HG02840 (cell line): ENCODE data around the gene COL6A2.
"Not testable (repeated sequence)": the region's sequence is repeated elsewhere in the genome, so short reads cannot be mapped to it uniquely, and the experiment has no call there.

Source experiments
- ATAC-seq: cut with Tn5 transposase; IDR thresholded peaks from one replicate; pipeline ENCODE4 v1.9.1; 2021; ENCODE audit warnings: mild to moderate bottlenecking, moderate library complexity, moderate number of reproducible peaks; ENCODE audit not compliant: unreplicated experiment, low FRiP score

The COL6A2 gene

DNA sequence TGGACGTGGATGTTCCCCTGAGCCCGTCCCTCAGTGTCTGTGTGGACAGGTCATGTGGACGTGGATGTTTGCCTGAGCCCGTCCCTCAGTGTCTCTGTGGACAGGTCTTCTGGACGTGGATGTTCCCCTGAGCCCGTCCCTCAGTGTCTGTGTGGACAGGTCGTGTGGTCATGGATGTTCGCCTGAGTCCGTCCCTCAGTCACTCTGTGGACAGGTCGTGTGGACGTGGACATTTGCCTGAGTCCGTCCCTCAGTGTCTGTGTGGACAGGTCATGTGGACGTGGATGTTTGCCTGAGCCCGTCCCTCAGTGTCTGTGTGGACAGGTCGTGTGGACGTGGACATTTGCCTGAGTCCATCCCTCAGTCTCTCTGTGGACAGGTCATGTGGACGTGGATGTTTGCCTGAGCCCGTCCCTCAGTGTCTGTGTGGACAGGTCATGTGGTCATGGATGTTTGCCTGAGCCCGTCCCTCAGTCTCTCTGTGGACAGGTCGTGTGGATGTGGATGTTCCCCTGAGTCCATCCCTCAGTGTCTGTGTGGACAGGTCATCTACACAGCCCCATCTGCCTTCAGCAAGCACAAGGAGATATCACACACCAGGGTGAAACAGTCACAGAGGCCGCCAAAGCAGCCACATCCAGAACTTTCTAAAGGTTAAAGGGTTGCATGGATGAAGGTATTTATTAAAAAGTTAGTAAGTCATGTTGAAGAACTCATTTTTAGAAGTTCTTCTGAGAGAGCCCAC, 38.0 kb upstream of the COL6A2 start:
- not testable (repeated sequence) for ATAC-seq

DNA sequence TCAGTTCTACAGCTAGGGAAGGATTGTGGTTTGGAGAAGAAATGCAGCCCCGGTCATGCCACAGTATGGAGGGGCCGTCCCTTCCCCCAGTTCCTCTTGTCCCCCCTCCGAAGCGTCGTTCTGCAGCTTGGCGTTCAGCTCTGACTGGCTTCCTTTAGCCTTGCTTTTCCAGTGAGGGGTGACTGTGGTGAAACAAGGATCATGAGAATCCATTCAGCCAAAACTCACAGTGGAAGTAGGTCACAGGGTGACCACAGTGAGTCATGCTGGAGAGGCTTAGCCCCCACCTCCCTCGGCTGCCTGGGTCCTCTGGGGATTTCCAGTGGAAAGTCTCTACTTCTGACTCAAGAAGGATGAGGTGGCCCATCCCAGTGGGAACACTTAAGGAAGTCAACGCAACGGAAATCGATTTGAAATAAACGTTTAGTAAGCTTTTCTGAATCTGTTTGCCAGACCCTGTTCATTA, 37.3 kb upstream of the COL6A2 start:
- no peak for ATAC-seq

DNA sequence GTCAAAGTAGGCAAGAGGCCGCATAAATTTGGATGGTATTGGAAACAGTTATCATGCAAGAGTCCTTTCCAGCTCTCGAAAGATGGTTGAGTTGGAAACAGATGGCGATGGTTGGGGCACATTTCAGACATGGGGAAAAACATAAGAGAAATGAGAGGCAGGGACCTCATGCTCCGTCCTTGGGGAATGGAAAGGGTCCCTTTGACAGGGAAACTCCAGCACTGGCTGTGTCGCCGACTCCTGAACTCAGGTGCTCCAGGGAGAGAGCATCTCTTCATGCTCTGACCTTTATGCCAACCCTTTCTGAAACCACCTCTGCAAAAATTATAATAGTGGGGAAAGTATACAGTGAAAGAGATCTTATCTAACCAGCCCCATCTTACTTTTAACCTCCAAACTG, 36.8 kb upstream of the COL6A2 start:
- ATAC-seq = no peak

DNA sequence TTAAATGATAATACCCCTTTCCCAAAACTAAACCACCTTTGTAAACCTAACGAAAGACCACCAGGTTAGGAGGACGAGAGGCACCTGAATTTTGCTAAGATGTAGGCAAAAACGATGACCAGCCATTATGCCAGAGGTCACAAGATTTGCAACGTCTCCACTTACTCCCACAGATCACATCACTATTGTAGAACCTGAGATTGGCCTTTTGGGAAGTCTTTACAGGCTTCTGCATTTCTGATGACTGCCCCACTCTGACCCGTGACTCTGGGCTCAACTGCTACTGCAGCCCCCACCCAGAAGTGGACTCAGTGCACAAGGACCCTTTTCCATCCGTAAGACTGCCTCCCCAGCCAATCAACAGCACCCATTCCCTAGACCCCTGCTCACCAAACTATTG, 36.4 kb upstream of the COL6A2 start:
- ATAC-seq = no peak

DNA sequence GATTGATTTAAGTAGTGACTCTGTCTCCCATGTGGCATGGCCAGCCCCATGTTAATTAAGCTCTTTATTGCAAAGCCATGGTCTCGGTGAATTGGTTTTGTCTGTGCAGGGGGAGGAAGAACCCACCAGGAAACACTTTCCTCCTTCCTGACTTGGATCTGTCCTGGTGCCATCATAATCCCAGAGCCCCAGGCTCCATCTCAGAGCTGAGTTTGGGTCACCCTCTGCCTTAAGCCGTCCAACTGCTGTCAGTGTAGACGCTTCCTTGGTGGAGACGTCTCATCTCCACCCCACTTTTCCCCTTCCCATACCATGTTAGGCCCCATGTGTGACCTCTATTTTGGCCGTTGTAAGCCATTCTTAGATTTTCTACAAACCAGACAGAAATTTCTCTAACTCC, 36.0 kb upstream of the COL6A2 start:
- ATAC-seq = no peak

DNA sequence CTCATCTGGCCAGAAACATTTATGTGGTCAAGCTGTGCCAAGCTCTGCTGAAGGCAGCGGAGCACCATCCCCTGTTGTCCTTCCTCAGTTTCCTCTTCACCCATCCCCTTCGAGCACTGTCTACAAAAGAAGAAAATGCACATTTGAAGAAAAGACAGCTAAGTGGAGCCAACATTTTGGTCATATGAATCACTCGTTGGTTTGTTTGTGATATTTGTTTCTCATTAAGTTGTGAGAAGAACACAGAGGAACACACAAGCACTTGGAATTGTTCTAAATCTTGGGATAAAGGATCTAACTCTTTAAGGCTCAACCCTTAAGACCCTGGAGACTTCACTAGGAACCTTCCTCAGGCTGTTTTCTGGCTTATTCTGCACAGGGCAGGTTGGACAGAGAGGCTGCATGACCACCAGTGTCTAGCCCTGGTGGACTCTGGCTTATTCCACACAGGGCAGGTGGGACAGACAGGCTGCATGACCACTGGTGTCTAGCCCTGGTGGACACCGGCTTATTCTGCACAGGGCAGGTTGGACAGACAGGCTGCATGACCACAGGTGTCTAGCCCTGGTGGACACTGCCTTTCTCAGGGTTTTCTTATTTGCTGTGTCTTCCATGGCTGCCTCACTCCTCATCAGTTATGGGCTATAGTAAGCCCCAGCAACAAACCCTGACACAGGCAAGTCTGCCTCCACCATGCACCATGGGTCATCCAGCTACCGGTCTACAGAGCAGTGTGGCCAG, 35.3 kb upstream of the COL6A2 start:
- no peak for ATAC-seq

DNA sequence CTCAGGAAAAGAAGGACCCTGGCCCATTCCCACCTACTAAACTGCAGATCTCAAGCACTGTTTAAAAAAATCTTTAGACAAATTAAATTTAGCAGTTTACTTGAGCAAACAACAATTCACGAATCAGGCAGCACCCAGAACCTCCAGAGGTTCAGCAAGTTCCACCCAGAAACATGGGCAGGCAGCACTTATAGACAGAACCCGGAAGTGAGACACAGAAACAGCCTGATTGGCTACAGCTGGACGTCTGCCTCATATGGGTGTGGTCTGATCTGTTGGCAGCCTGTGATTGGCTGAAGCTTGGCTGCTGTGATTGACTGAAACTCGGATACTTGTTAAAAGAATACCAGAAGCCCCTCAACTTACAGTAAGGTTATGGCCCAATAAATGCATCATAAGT, 34.7 kb upstream of the COL6A2 start:
- no peak for ATAC-seq

DNA sequence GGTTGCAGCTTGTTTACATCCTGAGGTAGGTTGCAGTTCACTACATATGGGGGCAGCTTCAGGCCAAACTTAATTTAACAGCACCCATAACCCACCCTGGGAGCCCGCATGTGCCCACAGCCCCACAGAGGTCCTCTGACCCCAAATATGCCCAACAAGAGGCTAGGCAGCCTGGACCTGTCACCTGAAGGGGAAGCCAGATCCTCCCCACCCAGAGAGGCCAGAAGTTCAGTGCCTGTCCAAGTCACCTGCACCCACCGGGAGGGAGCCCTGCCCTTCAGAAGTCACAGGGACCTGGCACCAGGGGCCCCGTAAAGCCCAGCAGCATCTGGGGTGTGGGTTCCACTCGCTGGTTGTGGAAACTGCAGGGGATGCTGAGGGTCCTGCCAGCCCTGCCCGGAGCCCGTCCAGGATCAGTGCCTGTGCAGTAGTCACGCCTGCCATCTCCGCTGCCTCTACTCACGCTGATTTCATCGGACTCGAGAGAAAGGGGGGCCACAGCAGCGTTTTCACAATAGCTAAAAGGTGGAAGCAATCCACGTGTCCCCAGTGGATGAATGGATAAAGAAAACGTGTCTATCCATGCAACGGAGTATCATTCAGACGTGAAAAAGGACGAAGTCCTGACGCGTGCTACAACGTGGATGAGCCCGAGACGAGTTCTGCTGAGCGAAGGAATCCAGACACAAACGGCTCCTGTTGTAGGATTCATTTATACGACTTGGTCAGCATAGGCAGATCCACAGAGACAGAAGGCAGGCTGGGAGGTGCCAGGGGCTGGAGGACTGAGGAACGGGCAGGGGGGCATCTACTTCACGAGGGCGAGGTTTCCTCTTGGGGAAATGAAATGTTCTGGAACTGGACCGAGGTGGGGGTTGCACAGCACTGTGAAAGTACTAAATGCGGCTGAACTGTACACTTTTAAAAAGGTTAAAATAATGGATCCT, 33.9 kb upstream of the COL6A2 start:
- no peak for ATAC-seq

DNA sequence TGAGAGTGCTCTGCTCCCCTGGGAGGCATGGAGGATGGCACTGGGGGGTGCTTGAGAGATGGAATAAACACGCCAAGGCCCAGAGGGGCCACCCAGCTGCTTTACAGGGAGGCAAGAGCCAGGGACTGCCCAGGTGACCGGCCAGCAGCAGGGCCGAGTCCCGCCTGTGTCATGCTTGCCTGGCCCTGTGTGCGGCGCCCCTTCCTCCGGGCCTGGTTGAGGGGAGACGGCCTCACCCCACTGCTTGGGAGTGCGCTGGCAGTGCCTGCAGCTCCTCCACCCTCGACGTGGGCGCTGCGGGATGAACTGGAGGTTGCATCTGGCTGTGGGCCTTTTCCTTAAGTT, 33.1 kb upstream of the COL6A2 start:
- ATAC-seq = no peak

DNA sequence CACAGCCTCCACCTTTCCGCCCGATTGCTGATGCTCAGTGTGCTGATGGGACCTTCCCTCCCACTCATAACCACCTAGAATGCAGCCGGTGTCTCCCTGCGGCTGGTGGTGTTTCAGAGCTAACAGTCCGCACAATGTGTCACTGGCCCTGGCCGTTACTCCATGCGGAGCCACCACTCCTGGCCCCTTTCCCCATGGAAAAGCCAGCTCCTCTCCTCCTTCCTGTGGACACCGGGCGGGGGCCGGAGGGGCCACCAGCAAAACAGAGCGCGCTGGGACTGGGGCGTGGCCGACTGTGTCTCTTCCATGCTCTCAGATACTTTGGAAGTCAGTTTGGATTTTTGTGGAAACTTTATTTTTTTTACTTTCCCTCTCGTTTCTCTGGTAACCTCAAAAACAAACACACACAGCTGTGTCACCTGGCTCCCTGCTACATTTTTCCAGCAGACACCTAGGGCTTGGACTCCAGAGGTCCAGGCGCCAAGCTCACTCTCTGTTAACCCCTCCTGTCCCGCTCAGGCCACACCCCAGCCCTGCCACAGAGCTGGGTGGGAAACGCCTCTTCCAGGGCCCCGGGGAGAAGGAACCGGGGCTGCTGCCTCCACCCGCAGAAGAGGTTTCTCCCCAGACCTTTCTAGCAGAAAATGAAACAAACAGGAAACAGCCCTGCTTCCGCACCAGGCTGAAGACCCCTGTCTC, 32.5 kb upstream of the COL6A2 start:
- ATAC-seq = no peak

DNA sequence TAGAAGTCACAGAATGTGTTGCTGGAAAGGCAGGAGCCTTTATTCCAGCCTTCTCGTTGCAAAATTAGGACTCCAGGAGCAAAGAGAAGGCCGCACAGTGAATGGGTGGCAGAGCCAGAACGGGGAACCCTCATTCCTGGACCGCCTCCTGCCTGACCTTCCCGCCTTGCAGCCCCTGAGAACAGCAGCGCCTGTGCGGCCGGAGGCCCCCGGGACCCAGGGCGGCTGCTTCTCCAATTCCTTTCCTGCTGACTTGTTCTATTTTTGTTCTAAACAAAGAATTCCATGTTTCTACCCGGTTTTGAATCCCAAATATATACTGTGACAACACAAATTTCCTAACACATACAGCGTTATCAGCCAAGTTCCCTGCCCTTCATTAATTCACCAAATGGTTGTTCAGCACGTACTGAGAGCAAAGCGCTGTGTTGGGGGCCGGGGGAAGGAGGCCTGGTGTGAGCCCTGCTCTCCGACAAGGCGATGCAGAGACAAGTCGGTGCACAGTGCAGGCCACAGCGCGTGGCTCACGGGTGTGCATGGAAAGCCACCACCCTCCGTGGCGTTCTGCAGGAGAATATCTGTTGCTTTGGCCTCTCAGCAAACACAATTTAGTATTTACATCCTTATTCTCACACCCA, 31.9 kb upstream of the COL6A2 start:
- ATAC-seq = no peak

DNA sequence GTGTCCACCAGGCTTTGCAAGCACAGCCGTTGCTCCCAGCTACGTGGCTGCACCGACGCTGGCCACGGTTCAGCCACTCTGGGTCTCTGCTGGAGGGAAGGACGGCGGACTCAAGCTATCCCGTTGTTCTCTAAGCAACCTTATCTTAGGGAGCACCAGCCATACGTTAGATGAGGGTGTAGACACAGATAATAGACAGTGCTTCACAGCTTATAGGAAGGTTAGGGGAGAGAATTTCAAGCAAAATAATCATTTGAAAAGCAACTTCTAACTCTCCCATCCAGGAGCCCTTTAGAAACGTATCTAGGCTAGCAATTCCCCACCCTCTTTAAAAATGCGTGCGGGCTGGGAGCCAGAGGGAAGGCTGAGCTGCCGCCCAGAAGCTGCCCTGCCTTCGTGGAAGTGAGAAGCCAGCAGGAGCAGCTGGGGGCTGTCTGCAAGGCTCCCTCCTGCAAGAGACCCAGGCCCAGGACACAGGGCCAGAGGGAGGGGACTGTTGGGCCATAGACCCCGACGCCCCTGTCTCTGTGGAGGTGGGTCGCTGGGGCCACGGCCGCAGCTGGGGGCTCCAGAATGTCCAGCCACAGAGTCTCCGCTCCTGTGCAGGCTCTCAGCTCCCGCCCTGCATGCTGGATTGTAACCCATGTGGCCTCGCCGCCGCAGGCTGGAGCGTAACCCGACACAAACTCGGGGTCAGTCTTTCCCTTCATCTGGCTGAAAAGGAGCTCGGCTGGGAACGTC, 31.2 kb upstream of the COL6A2 start:
- no peak for ATAC-seq

DNA sequence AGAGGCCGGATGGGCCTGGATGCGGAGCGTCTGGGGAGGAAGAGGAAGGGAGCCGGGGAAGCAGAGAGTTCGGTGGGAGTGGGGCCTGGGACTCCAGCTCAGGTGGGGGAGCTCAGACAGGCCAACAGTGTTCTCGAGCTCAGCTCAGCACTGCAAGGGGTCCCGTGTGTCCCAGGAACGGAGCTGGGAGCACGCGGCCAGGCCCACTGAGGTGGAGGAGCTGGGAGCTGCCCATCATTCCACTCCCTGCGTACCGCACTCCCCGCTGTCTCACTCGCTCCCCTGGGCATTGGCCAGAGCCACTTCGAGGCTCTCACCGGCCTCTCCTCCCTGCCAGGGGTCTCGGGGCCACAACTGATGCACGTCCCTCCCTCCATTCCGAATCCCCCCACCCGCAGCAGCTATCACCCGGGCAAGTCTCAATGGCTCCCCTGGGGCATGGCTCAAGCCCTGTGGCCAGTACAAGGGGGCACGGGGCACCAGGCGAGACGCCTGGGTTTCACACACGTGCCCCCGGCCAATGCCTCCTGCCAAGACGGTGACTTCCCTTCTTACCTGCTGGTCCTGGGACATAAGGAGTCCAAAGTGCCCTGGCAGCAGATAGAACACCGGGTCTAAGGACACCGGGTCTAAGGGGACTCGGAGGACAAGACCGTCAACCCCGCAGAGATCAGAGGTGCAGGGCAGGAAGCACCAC, 30.3 kb upstream of the COL6A2 start:
- ATAC-seq = no peak

DNA sequence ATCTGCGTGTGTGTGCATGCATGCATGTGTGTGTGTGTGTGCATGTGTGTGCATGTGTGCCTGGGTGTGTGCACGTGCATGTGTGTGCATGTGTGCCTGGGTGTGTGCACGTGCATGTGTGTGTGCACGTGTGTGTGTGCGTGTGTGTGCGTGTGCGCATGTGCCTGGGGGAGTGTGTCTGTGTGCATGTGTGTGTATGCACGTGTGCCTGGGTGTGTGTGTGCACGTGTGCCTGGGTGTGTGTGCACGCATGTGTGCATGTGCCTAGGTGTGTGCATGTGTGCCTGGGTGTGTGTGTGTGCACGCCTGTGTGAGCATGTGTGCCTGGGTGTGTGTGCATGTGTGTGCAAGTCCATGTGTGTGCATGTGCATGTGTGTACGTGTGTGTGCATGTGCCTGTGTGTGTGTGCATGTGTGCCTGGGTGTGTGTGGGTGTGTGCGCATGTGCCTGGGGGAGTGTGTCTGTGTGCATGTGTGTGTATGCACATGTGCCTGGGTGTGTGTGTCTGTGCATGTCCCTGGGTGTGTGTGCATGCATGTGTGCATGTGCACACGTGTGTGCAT, 29.3 kb upstream of the COL6A2 start:
- no peak for ATAC-seq

DNA sequence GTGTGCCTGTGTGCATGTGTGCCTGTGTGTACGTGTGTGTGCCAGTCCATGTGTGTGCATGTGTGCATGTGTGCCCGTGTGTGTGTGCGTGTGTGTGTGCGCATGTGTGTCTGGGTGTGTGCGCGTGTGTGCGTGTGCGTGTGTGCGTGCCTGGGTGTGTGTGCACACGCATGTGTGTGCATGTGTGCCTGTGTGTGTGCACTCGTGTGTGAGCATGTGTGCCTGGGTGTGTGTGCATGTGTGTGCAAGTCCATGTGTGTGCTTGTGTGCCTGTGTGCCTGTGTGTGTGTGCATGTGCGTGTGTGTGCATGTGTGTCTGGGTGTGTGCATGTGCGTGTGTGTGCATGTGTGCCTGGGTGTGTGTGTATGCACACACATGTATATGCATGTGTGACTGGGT, 28.7 kb upstream of the COL6A2 start:
- no peak for ATAC-seq

DNA sequence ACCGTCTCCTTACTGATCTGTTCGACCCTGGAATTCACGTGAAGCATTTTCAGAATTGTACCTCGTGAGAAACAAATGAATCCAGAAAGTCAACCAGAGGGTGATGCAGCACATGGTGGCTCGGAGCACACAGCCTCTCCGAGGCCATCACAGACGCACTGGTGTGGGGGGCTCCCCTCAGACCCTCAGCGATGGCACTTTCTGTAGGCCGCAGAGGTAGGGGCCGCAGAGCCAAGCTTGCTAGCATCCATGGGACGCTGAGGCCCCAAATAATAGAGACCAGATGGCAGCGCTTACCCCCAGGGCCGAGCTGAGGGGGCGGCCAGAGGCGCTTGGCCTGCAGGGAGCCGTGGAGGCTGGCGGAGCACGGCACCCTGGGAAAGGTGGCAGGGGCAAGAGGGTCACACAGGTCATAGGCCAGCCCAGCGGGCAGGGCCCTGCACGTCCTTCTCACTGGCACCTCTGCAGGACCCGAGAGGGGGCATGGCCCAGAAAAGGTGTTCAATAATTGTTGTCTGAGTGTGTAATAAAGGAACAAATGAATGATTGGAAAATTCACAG, 28.1 kb upstream of the COL6A2 start:
- ATAC-seq = no peak

DNA sequence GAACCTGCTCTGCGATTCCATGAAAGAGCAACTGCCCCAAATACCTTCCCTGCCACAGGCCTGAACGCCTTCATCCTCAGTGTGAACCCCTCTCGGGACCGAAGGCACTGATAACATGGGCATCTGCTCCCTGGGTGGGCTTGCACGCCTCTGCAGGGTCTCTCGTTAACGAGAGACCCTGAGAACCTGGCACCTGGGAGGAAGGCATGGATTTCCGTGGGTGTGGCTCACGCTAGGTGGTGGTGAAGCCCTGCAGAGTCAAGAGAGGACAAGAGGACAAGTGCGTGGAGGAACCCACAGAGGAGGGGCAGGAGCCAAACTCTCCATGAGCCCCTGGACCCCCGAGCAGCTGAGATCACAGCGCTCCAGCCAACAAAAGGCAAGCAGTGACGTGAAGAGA, 26.8 kb upstream of the COL6A2 start:
- ATAC-seq = no peak

DNA sequence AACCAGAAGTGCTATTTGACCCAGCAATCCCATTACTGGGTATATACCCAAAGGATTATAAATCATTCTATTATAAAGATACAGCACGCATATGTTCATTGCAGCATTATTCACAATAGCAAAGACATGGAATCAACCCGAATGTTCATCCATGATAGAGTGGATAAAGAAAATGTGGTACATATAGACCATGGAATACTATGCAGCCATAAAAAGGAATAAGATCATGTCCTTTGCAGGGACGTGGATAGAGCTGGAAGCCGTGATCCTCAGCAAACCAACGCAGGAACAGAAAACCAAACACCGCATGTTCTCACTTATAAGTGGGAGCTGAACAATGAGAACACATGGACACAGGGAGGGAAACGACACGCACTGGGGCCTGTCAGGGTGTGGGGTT, 21.2 kb upstream of the COL6A2 start:
- ATAC-seq = not testable (repeated sequence)
